GM18519 (cell line): ENCODE data around the gene PLD4.
"Not testable (repeated sequence)": the region's sequence is repeated elsewhere in the genome, so short reads cannot be mapped to it uniquely, and the experiment has no call there.

Experiments
- ATAC-seq: cut with Tn5 transposase; IDR thresholded peaks from one replicate; pipeline ENCODE4 v1.9.1; 2021; ENCODE audit warnings: mild to moderate bottlenecking, moderate library complexity; ENCODE audit not compliant: unreplicated experiment, low FRiP score

Gene PLD4

GRCh38 chr14:104898195-104898558 lies 26.5 kb upstream of the PLD4 start:
- no peak for ATAC-seq

GRCh38 chr14:104898870-104899510 lies 25.7 kb upstream of the PLD4 start:
- no peak for ATAC-seq

- ATAC-seq: no peak
Measured at GRCh38 chr14:104899781-104900180, 24.9 kb upstream of the PLD4 start.

- ATAC-seq: no peak
Measured at GRCh38 chr14:104900639-104901512, 23.8 kb upstream of the PLD4 start.

DNA sequence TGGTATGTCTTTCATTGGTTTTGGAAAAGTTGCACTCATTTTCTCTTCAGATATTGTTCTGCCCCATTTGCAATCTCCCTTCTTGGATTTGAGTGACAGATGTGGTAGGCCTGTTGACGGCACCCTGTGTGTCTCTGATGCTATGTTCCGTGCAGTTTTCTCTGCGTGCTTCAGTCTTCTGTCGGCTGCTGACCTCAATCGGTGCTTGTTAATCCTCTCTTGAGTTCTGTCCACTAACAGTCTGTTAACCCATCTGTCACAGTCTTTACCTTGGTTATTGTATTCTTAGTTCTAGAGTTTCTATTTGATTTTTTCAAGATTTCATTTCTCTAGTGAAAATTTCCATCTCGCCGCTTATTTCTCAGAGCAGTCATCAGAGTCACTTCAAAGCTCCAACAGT lies 20.7 kb upstream of the PLD4 start:
- ATAC-seq: no peak

DNA sequence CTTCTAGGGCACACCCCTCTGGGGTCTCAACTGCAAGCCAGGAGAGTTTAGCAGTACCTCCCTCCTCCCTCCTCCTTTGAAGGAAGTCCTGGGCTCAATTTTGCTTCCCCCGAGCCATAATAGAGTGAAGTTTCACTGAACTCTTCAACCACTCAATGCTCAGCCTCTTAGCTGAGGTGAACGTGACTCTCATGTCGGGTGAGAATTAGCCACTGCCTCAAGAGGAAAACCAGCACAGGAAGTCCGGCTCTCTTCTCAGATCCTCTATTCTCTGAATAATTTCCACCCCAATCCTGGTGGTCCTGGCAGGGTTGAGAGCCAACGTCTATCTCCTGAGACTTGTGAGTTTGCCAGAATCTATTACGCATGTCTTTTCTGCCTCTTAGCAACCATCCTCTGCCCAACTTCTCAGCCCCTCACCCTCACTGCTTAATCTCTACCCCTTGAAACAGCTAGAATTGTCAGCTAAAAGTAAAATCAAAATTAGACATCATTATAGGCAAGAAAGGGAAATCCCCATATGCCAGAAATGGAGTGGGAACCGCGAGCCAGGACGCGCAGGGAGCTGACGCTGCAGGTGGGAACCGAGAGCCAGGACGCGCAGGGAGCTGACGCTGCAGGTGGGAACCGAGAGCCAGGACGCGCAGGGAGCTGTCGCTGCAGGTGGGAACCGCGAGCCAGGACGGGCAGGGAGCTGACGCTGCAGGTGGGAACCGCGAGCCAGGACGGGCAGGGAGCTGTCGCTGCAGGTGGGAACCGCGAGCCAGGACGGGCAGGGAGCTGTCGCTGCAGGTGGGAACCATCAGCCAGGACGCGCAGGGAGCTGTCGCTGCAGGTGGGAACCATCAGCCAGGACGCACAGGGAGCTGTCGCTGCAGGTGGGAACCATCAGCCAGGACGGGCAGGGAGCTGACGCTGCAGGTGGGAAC lies 19.8 kb upstream of the PLD4 start:
- not testable (repeated sequence) for ATAC-seq

- ATAC-seq: not testable (repeated sequence)
Measured at GRCh38 chr14:104905579-104905933, 19.1 kb upstream of the PLD4 start.

DNA sequence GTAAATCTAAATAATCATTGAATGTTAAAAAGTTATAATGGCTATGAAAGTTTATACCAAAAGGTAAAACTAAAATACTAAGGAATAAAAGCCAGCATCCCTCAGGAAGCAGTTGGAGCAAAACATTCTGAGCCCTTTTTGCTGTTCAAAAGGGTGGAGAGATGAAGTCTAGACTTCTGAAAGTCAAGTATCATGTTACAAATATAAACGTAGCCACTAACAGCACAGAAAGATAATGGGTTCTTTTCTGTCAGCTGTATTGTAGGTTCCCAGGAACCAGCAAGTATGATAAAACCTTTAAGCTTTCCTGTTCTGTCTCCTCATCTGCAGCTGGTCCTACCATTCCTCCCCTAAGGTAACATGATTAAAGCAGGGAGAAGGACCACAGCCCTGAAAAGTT lies 16.4 kb upstream of the PLD4 start:
- ATAC-seq: no peak

- ATAC-seq: no peak
Measured at GRCh38 chr14:104912053-104912452, 12.6 kb upstream of the PLD4 start.

- no peak for ATAC-seq
Measured at GRCh38 chr14:104913435-104913834, 11.2 kb upstream of the PLD4 start.

- ATAC-seq: no peak
Measured at GRCh38 chr14:104917116-104917515, 7.6 kb upstream of the PLD4 start.

- ATAC-seq: no peak
Measured at GRCh38 chr14:104917993-104918392, 6.7 kb upstream of the PLD4 start.

- not testable (repeated sequence) for ATAC-seq
Measured at GRCh38 chr14:104919152-104919992, 5.3 kb upstream of the PLD4 start.

GRCh38 chr14:104919993-104920315 lies 4.7 kb upstream of the PLD4 start:
- ATAC-seq: no peak

- no peak for ATAC-seq
Measured at GRCh38 chr14:104923640-104924420, 849 bp upstream of the PLD4 start.

GRCh38 chr14:104925214-104925854 lies 655 bp downstream of the PLD4 start:
- ATAC-seq: no peak

DNA sequence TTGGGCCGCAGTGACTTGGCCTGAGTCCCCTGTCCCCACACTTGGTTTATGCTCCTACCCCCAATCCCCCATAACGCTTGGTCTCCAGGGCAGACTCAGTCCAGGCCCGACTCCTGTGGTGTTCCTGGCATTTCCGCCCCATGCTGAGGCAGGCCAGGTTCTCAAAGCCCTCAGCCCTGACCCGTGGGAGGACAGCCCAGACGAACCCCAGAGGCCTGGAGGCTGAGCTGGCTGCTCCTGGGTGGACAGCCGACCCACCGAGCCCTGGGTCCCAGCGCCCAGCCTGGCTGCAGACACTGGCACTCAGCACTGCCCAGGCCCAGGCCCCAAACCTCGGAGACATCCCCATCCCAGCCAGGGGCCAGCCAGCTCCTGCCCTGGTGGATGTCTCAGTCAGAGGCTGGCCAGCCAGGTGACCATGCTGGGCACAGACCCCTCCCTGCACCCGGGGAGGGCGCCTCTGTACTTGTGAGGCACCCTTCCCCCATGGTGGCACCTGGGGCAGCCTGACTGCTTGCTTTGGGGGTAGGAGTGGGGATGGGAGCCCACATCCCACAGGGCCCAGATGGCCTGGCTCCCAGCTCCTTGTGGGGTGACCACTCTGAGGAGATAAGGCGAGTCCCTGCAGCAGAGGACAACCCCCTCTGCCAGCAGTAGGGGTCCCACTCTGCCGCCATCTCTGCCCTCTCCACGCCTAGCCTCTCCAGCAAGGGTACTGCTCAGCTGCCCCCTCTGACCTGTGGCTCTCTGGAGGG lies 1.4 kb downstream of the PLD4 start:
- no peak for ATAC-seq
